NB4 (cell line): ENCODE measurements around the gene SPRYD7.
"Not testable (repeated sequence)": the region's sequence is repeated elsewhere in the genome, so short reads cannot be mapped to it uniquely, and the experiment has no call there.

Experiments used
- DNase-seq: peaks from one replicate; pipeline ENCODE4 v3.0.0; 2010; ENCODE audit warnings: low read depth
- H3K4me3 ChIP-seq: one replicate; pipeline ENCODE4 v1.5.1; 2011; ENCODE audit warnings: mild to moderate bottlenecking, low read depth, low read length, moderate library complexity
- CTCF ChIP-seq: IDR thresholded peaks from one replicate; pipeline ENCODE4 v1.5.1; 2012; ENCODE audit warnings: low read depth, low read length
- MAX ChIP-seq: IDR thresholded peaks from 2 replicates; pipeline ENCODE4 v1.6.1; 2011; ENCODE audit warnings: low read depth, low read length
- MYC ChIP-seq: IDR thresholded peaks from 2 replicates; pipeline ENCODE4 v1.6.1; 2011; ENCODE audit warnings: low read depth, low read length
- POLR2A ChIP-seq: IDR thresholded peaks from 2 replicates; pipeline ENCODE4 v1.6.1; 2011; ENCODE audit warnings: mild to moderate bottlenecking; ENCODE audit not compliant: insufficient read length; ENCODE audit errors: extremely low read depth

Gene SPRYD7

GRCh38 chr13:49954674-49955455 is 18.7 kb upstream of the SPRYD7 start:
- no peak for TF ChIP-seq MYC
- TF ChIP-seq MAX: no peak
- no peak for TF ChIP-seq POLR2A
- TF ChIP-seq CTCF: no peak
- no peak overlapping the region for H3K4me3 ChIP-seq
- DNase-seq: no peak

GRCh38 chr13:49953560-49953959 is 17.4 kb upstream of the SPRYD7 start:
- H3K4me3 ChIP-seq: no peak overlapping the region
- TF ChIP-seq MAX (no peak), POLR2A (no peak), CTCF (no peak), MYC (no peak)
- DNase-seq: no peak

GRCh38 chr13:49951754-49952535 is 15.8 kb upstream of the SPRYD7 start:
- H3K4me3 ChIP-seq: no peak overlapping the region
- TF ChIP-seq MAX (no peak), MYC (no peak), POLR2A (no peak), CTCF (no peak)
- DNase-seq: no peak

- not testable (repeated sequence) for H3K4me3 ChIP-seq, DNase-seq
Measured at GRCh38 chr13:49948777-49949270, 12.7 kb upstream of the SPRYD7 start.

- TF ChIP-seq CTCF: no peak
- no peak for TF ChIP-seq MYC
- TF ChIP-seq POLR2A: no peak
- TF ChIP-seq MAX: no peak
Measured at GRCh38 chr13:49939321-49939720, 3.2 kb upstream of the SPRYD7 start.

GRCh38 chr13:49938921-49939320 is 2.8 kb upstream of the SPRYD7 start:
- no peak overlapping the region for H3K4me3 ChIP-seq
- TF ChIP-seq MYC: no peak
- DNase-seq: no peak

More at GRCh38 chr13:49939321-49939720, 3.2 kb upstream of the SPRYD7 start:
- no peak for DNase-seq
- H3K4me3 ChIP-seq: no peak overlapping the region
